K562 (cell line): ENCODE results near the gene DUSP28. TPM values are rescaled to one million over a fixed set of nuclear protein-coding genes. Genes with fewer than 3 reads are reported as not detected.

Experiments used
- CC2D1A ChIP-seq: fragments of 450-650 bp; IDR thresholded peaks from 2 replicates; pipeline ENCODE4 v1.6.1; 2017; ENCODE audit warnings: mild to moderate bottlenecking
- ESRRA ChIP-seq: fragments of 450-650 bp; IDR thresholded peaks from 2 replicates; pipeline ENCODE4 v1.6.1; 2014; ENCODE audit warnings: low read depth, mild to moderate bottlenecking, moderate library complexity, borderline replicate concordance
- L3MBTL2 ChIP-seq: fragments of 450-650 bp; IDR thresholded peaks from 2 replicates; pipeline ENCODE4 v1.6.1; 2016; ENCODE audit warnings: mild to moderate bottlenecking, moderate library complexity
- MEIS2 ChIP-seq: fragments of 450-650 bp; IDR thresholded peaks from 2 replicates; pipeline ENCODE4 v1.6.1; 2014; ENCODE audit warnings: mild to moderate bottlenecking; ENCODE audit not compliant: partially characterized antibody
- PHB2 ChIP-seq: fragments of 450-650 bp; IDR thresholded peaks from 2 replicates; pipeline ENCODE4 v1.6.1; 2017; ENCODE audit warnings: low read depth
- RBM22 ChIP-seq: fragments of 200-400 bp; formaldehyde crosslinking; IDR thresholded peaks from 2 replicates; pipeline ENCODE4 v1.6.1; 2018; ENCODE audit warnings: low read length, low read depth; ENCODE audit not compliant: poor library complexity, severe bottlenecking
- SOX6 ChIP-seq: fragments of 450-650 bp; IDR thresholded peaks from 2 replicates; pipeline ENCODE4 v1.6.1; 2014; ENCODE audit warnings: mild to moderate bottlenecking
- SRF ChIP-seq, 2 experiments: fragments of 250-450, 450-650 bp in 1 of 2; sonication (Bioruptor Pico) in 1 of 2; sonication (generic) in 1 of 2; formaldehyde crosslinking; IDR thresholded peaks; 2 replicates each; pipeline versions ENCODE4 v1.5.0 to v1.5.1; 2020 to 2022; ENCODE audit warnings: mild to moderate bottlenecking in 1 of 2, missing genetic modification reagents in 1 of 2
- WHSC1 ChIP-seq: IDR thresholded peaks from one replicate; pipeline ENCODE4 v1.6.1; 2012; ENCODE audit warnings: low read length, control low read depth, inconsistent platforms
- ZNF785 ChIP-seq: fragments of 250-450 bp; sonication (Bioruptor Pico); IDR thresholded peaks from 2 replicates; pipeline ENCODE4 v1.4.0; 2020; ENCODE audit warnings: mild to moderate bottlenecking
- polyA plus RNA-seq, 8 experiments: library from polyadenylated mRNA; depleted of rRNA in 4 of 8; stranded (reverse) in 5 of 8; unstranded in 3 of 8; fragments of >200 nt; fragmentation: Nextera tagmentation in 2 of 8; fragmentation: Illumina TruSeq in 1 of 8; extraction: Ambion mirVana in 2 of 8; extraction: Trizol in 1 of 8; gene quantifications; 2 replicates each; pipeline versions ENCODE4 v1.2.1 to v1.2.3, GENCODE V29; 2011 to 2014; ENCODE audit warnings: inconsistent platforms in 1 of 8, missing spikeins in 1 of 8
- total RNA-seq, 7 experiments: library from RNA; depleted of rRNA in 6 of 7; stranded (reverse); fragments of >200 nt in 6 of 7; fragmentation: Illumina TruSeq in 2 of 7; extraction: Trizol in 2 of 7; gene quantifications; 2 replicates each; pipeline versions ENCODE4 v1.2.1 to v1.2.3, GENCODE V29; 2011 to 2021; ENCODE audit warnings: low replicate concordance in 1 of 7
- TF ChIP-seq, protein P1 (sequence below): fragments of 450-650 bp; formaldehyde crosslinking; IDR thresholded peaks from 2 replicates; pipeline ENCODE4 v1.4.0; 2022; ENCODE audit warnings: missing genetic modification characterization
- TF ChIP-seq, protein P2 (sequence below): fragments of 250-450 bp; sonication (Bioruptor Pico); IDR thresholded peaks from 2 replicates; pipeline ENCODE4 v1.8.0; 2021; ENCODE audit warnings: moderate library complexity, mild to moderate bottlenecking, inconsistent platforms
- TF ChIP-seq, protein P3 (sequence below): fragments of 250-450 bp; sonication (Bioruptor Pico); IDR thresholded peaks from 2 replicates; pipeline ENCODE4 v1.8.0; 2022; ENCODE audit warnings: inconsistent platforms, mild to moderate bottlenecking, moderate library complexity, borderline replicate concordance
- TF ChIP-seq, protein P4 (sequence below): fragments of 250-450 bp; sonication (Bioruptor Pico); IDR thresholded peaks from 2 replicates; pipeline ENCODE4 v1.8.0; 2021; ENCODE audit warnings: borderline replicate concordance, mild to moderate bottlenecking, moderate library complexity; ENCODE audit not compliant: poor library complexity, severe bottlenecking

DUSP28 gene
- total and polyA plus RNA-seq, 9 of the 15 experiments (the other 6 are each of a cell fraction or from before 2014, with no cell fraction given): 2.8 to 8.1 (median 4.2) TPM

DNA sequence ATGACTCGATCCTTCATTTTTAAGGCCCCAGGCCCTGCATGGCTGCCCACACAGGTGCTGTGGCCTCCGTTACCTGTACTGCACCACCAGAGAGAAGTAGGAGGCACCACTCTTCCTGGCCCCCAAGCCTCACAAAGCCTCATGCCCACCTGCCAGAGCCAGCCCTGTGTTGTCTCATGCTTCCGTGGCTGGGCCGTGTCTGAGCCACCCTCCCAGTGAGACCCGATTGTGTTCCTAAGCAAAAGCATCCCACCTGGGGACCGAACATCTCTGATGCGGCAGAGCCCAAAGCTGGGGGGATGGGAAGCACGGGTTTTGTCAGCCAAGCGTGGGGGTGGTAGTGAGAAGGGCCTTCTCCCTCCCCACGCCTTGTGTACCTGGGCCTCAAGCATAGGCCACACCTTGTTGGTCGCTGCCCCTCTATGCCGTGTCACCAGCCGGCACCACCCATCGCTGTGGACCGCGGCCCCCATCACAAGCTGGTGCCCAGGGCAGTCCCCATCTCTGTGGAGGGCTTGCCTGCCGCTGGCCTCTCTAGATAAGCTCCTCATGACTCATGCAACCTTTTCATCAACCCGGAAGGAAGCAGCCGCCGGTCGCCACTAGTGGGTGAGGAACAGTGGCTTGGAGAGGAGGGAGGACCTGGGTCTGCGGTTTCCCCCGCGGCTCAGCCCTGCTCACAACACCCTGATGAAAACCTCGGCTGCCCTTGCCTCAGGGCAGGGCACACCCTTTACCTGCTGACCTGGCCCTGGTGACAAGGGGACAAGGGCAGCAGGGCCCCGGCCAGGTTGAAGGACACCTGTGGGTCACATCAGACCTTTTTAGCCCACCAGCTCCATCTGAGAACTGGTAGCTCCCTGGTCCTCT, 5.4 kb downstream of the DUSP28 start (continued):
- peak; percentile 92 for TF ChIP-seq ESRRA
- TF ChIP-seq L3MBTL2: no peak; the same call in 1 of the 2 replicates
- TF ChIP-seq MEIS2: peak; percentile 22
- TF ChIP-seq CC2D1A: no peak
- TF ChIP-seq, protein P1, sequence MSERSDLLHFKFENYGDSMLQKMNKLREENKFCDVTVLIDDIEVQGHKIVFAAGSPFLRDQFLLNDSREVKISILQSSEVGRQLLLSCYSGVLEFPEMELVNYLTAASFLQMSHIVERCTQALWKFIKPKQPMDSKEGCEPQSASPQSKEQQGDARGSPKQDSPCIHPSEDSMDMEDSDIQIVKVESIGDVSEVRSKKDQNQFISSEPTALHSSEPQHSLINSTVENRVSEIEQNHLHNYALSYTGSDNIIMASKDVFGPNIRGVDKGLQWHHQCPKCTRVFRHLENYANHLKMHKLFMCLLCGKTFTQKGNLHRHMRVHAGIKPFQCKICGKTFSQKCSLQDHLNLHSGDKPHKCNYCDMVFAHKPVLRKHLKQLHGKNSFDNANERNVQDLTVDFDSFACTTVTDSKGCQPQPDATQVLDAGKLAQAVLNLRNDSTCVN (CRISPR knock-in tag): no peak
- TF ChIP-seq SOX6: peak; percentile 72
- TF ChIP-seq, protein P2, sequence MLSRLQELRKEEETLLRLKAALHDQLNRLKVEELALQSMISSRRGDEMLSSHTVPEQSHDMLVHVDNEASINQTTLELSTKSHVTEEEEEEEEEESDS (CRISPR knock-in tag): no peak
- TF ChIP-seq WHSC1: no peak
- TF ChIP-seq PHB2: no peak
- TF ChIP-seq, protein P3, sequence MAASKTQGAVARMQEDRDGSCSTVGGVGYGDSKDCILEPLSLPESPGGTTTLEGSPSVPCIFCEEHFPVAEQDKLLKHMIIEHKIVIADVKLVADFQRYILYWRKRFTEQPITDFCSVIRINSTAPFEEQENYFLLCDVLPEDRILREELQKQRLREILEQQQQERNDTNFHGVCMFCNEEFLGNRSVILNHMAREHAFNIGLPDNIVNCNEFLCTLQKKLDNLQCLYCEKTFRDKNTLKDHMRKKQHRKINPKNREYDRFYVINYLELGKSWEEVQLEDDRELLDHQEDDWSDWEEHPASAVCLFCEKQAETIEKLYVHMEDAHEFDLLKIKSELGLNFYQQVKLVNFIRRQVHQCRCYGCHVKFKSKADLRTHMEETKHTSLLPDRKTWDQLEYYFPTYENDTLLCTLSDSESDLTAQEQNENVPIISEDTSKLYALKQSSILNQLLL: no peak
- no peak for TF ChIP-seq ZNF785 (CRISPR knock-in tag)
- 0 out of 4 replicates have a peak, but pooled peaks of 1 of the 2 experiments have one; percentile 26 for TF ChIP-seq SRF (CRISPR knock-in tag; IDR thresholded peaks at IDR 0.05)
- TF ChIP-seq, protein P4, sequence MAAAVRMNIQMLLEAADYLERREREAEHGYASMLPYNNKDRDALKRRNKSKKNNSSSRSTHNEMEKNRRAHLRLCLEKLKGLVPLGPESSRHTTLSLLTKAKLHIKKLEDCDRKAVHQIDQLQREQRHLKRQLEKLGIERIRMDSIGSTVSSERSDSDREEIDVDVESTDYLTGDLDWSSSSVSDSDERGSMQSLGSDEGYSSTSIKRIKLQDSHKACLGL (CRISPR knock-in tag): no peak
- TF ChIP-seq RBM22: peak; percentile 18
